Measurements from ENCODE around the gene IFT43. TPM values are rescaled to one million over a fixed set of nuclear protein-coding genes. Genes with fewer than 3 reads are reported as not detected.

The IFT43 gene
- total RNA-seq, 1 donor from 2014 or later = 15.8 TPM

GRCh38 chr14:75982266-75983018, 3.1 kb upstream of the IFT43 start:
- ATAC-seq (ENCODE audit: low read depth) (peak; percentile 69), DNase-seq (peak; percentile 79)
- H3K4me1 Mint-ChIP-seq = peaks cover 64% of the 10 kb centered on the region
- ChIA-PET POLR2A (interaction anchor here (0.6 to 3.0 kb wide), 4 partner anchors 22 to 829 kb away, joined by 4 to 25 read pairs (median 10); no protein-coding TSS in a partner anchor), CTCF (interaction anchor here (0.7 to 11.8 kb wide), 13 partner anchors 11 to 405 kb away, joined by 3 to 363 read pairs (median 7); partner anchors contain the start of gene FLVCR2)
- no peaks in the 10 kb centered on the region for H3K27me3 Mint-ChIP-seq
- H3K9me3 Mint-ChIP-seq = no peaks in the 10 kb centered on the region
- H3K27ac Mint-ChIP-seq = peak overlapping the region; percentile 72
- H3K36me3 Mint-ChIP-seq (ENCODE audit: low read depth) = no peaks in the 10 kb centered on the region
- peak overlapping the region; percentile 87 for H3K4me3 Mint-ChIP-seq
- intact Hi-C loops (cut with micrococcal nuclease) = loop anchor here (1.0 to 10.0 kb wide), 8 partner anchors 22 to 850 kb away; partner anchors contain the start of genes GPATCH2L and TTLL5
- TF ChIP-seq, protein P1, sequence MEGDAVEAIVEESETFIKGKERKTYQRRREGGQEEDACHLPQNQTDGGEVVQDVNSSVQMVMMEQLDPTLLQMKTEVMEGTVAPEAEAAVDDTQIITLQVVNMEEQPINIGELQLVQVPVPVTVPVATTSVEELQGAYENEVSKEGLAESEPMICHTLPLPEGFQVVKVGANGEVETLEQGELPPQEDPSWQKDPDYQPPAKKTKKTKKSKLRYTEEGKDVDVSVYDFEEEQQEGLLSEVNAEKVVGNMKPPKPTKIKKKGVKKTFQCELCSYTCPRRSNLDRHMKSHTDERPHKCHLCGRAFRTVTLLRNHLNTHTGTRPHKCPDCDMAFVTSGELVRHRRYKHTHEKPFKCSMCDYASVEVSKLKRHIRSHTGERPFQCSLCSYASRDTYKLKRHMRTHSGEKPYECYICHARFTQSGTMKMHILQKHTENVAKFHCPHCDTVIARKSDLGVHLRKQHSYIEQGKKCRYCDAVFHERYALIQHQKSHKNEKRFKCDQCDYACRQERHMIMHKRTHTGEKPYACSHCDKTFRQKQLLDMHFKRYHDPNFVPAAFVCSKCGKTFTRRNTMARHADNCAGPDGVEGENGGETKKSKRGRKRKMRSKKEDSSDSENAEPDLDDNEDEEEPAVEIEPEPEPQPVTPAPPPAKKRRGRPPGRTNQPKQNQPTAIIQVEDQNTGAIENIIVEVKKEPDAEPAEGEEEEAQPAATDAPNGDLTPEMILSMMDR (IDR thresholded peaks at IDR 0.05) = no peak

- Mint-ChIP-seq H3K4me3 (peak overlapping the region; percentile 87), H3K9me3 (no peaks in the 10 kb centered on the region), H3K4me1 (peaks cover 58% of the 10 kb centered on the region), H3K27me3 (no peaks in the 10 kb centered on the region), H3K36me3 (ENCODE audit: low read depth) (no peaks in the 10 kb centered on the region), H3K27ac (no peak overlapping the region)
- DNase-seq (no peak), ATAC-seq (ENCODE audit: low read depth) (no peak)
- intact Hi-C loops (cut with micrococcal nuclease) = loop anchor here (5.0 to 10.0 kb wide), 3 partner anchors 169 to 851 kb away; partner anchors contain the start of gene GPATCH2L
- POLR2A ChIA-PET = interaction anchor here (0.6 to 3.0 kb wide), 4 partner anchors 22 to 828 kb away, joined by 4 to 25 read pairs (median 10); no protein-coding TSS in a partner anchor
- CTCF ChIA-PET = interaction anchor here (0.7 to 11.8 kb wide), 12 partner anchors 10 to 406 kb away, joined by 3 to 363 read pairs (median 8); partner anchors contain the start of gene FLVCR2
- TF ChIP-seq, protein P1 (IDR thresholded peaks at IDR 0.05) = no peak
Measured at GRCh38 chr14:75983019-75983358, 2.6 kb upstream of the IFT43 start.

GRCh38 chr14:75984674-75985073, 889 bp upstream of the IFT43 start:
- DNase-seq (no peak), ATAC-seq (ENCODE audit: low read depth) (no peak)
- H3K4me3 Mint-ChIP-seq = peak overlapping the region; percentile 86
- ChIA-PET CTCF (interaction anchor here (0.7 to 11.8 kb wide), 4 partner anchors 10 to 408 kb away, joined by 3 to 363 read pairs (median 105); partner anchors contain the start of gene FLVCR2), POLR2A (no interaction called here)
- no peak overlapping the region for H3K27ac Mint-ChIP-seq
- H3K4me1 Mint-ChIP-seq = peaks cover 41% of the 10 kb centered on the region
- H3K9me3 Mint-ChIP-seq = no peaks in the 10 kb centered on the region
- H3K36me3 Mint-ChIP-seq (ENCODE audit: low read depth) = no peaks in the 10 kb centered on the region
- TF ChIP-seq, protein P1 (IDR thresholded peaks at IDR 0.05) = no peak
- H3K27me3 Mint-ChIP-seq = no peaks in the 10 kb centered on the region
- intact Hi-C loops (cut with micrococcal nuclease) = loop anchor here (5.0 to 10.0 kb wide), 3 partner anchors 168 to 852 kb away; partner anchors contain the start of gene GPATCH2L

- TF ChIP-seq, protein P1 (IDR thresholded peaks at IDR 0.05) = no peak
- H3K4me1 Mint-ChIP-seq = peaks cover 24% of the 10 kb centered on the region
- ChIA-PET POLR2A (interaction anchor here (0.7 to 0.9 kb wide), 2 partner anchors 27 to 276 kb away, joined by 4 to 10 read pairs; no protein-coding TSS in a partner anchor), CTCF (interaction anchor here (1.9 to 11.8 kb wide), 2 partner anchors 81 to 277 kb away, joined by 15 to 363 read pairs; no protein-coding TSS in a partner anchor)
- ATAC-seq (ENCODE audit: low read depth) = no peak
- intact Hi-C loops (cut with micrococcal nuclease) = loop anchor here (10.0 kb wide), 1 partner anchor 682 kb away; no protein-coding TSS in a partner anchor
- H3K27ac Mint-ChIP-seq = no peak overlapping the region
- peaks cover 9% of the 10 kb centered on the region for H3K36me3 Mint-ChIP-seq (ENCODE audit: low read depth)
- H3K9me3 Mint-ChIP-seq = no peaks in the 10 kb centered on the region
- no peak for DNase-seq
- peak overlapping the region; percentile 86 for H3K4me3 Mint-ChIP-seq
- no peaks in the 10 kb centered on the region for H3K27me3 Mint-ChIP-seq
Measured at GRCh38 chr14:75986439-75986765, 839 bp downstream of the IFT43 start.

Data from activated B cell treated with CpG ODN at 0.5 μM for 24 hours (primary cell).